Astrocyte of the cerebellum (primary cell): ENCODE data around the gene EXOC1.
A peak's percentile ranks its signal among the peaks of the same experiment; 100 is the strongest.

Experiments
- DNase-seq: peaks from one replicate; pipeline ENCODE4 v3.0.0-alpha.2; 2011; ENCODE audit warnings: low read depth
- H3K4me3 ChIP-seq: 2 replicates; pipeline ENCODE4 v1.5.1; 2011; ENCODE audit warnings: mild to moderate bottlenecking, low read depth, low read length, moderate library complexity
- CTCF ChIP-seq: IDR thresholded peaks from 2 replicates; pipeline ENCODE4 v1.5.1; 2012; ENCODE audit warnings: low read length, low read depth, moderate library complexity, mild to moderate bottlenecking; ENCODE audit errors: missing control alignments
- in situ Hi-C: cut with HindIII; loops from 2 replicates; pipeline ENCODE4 v1.10.0; 2017; ENCODE audit warnings: low sequenced_read_pairs

EXOC1 gene

GRCh38 chr4:55865228-55865806 is 11.9 kb downstream of the EXOC1 start:
- no peak for TF ChIP-seq CTCF
- peak; percentile 9 for DNase-seq
- H3K4me3 ChIP-seq = no peak overlapping the region
- in situ Hi-C loops = no loop called here

GRCh38 chr4:55866290-55866907 is 13.0 kb downstream of the EXOC1 start:
- H3K4me3 ChIP-seq = no peak overlapping the region
- TF ChIP-seq CTCF = no peak
- in situ Hi-C loops = no loop called here
- peak; percentile 89 for DNase-seq

- H3K4me3 ChIP-seq = no peak overlapping the region
- TF ChIP-seq CTCF = peak; percentile 79
- in situ Hi-C loops = no loop called here
- DNase-seq = peak; percentile 41
These were observed 13.6 kb downstream of the EXOC1 start for GRCh38 chr4:55866973-55867574.

- no peak for TF ChIP-seq CTCF
- in situ Hi-C loops = no loop called here
- no peak overlapping the region for H3K4me3 ChIP-seq
- no peak for DNase-seq
These were observed 15.2 kb downstream of the EXOC1 start for GRCh38 chr4:55868581-55869090.

- no peak for DNase-seq
- no peak overlapping the region for H3K4me3 ChIP-seq
- no peak for TF ChIP-seq CTCF
- in situ Hi-C loops = no loop called here
These were observed 17.9 kb downstream of the EXOC1 start for GRCh38 chr4:55871299-55871800.

- no peak for TF ChIP-seq CTCF
- in situ Hi-C loops = no loop called here
- DNase-seq = no peak
- no peak overlapping the region for H3K4me3 ChIP-seq
These were observed 21.4 kb downstream of the EXOC1 start for GRCh38 chr4:55874831-55875230.
